Activated T-helper 9 cell treated with anti-CD3 and anti-CD28 coated beads, Interleukin-2, amount 50 U/mL, for 16 hours (primary cell): ENCODE data around the gene RNF126.
"Not testable (repeated sequence)": the region's sequence is repeated elsewhere in the genome, so short reads cannot be mapped to it uniquely, and the experiment has no call there.

Experiments
- DNase-seq: peaks from one replicate; pipeline ENCODE4 v3.0.0-alpha.2; 2020; ENCODE audit warnings: low read depth

The RNF126 gene

GRCh38 chr19:628168-628567 lies 34.8 kb downstream of the RNF126 start:
- DNase-seq: no peak

- not testable (repeated sequence) for DNase-seq
Measured at GRCh38 chr19:626566-626965, 36.4 kb downstream of the RNF126 start.

- no peak for DNase-seq
Measured at GRCh38 chr19:625257-625656, 37.8 kb downstream of the RNF126 start.

GRCh38 chr19:624433-625109 lies 38.4 kb downstream of the RNF126 start:
- DNase-seq: no peak

- no peak for DNase-seq
Measured at GRCh38 chr19:623974-624373, 39.0 kb downstream of the RNF126 start.

- no peak for DNase-seq
Measured at GRCh38 chr19:623175-623916, 39.7 kb downstream of the RNF126 start.

- DNase-seq: no peak
Measured at GRCh38 chr19:622666-623065, 40.3 kb downstream of the RNF126 start.

- DNase-seq: no peak
Measured at GRCh38 chr19:621819-622218, 41.2 kb downstream of the RNF126 start.

GRCh38 chr19:621191-621590 lies 41.8 kb downstream of the RNF126 start:
- not testable (repeated sequence) for DNase-seq

- DNase-seq: no peak
Measured at GRCh38 chr19:620166-620862, 42.7 kb downstream of the RNF126 start.

- no peak for DNase-seq
Measured at GRCh38 chr19:619286-620002, 43.6 kb downstream of the RNF126 start.

GRCh38 chr19:618674-619285 lies 44.2 kb downstream of the RNF126 start:
- DNase-seq: no peak

- DNase-seq: no peak
Measured at GRCh38 chr19:618247-618619, 44.8 kb downstream of the RNF126 start.

- DNase-seq: no peak
Measured at GRCh38 chr19:617551-618246, 45.3 kb downstream of the RNF126 start.

GRCh38 chr19:616747-617526 lies 46.1 kb downstream of the RNF126 start:
- no peak for DNase-seq

- no peak for DNase-seq
Measured at GRCh38 chr19:616062-616700, 46.8 kb downstream of the RNF126 start.

- DNase-seq: no peak
Measured at GRCh38 chr19:615619-616018, 47.4 kb downstream of the RNF126 start.

- DNase-seq: no peak
Measured at GRCh38 chr19:613732-614567, 49.1 kb downstream of the RNF126 start.

- DNase-seq: no peak
Measured at GRCh38 chr19:612941-613340, 50.1 kb downstream of the RNF126 start.
